K562 (cell line): ENCODE measurements around the gene EXOC4.

ENCODE experiments used
- CBX5 ChIP-seq: IDR thresholded peaks from 2 replicates; pipeline ENCODE4 v1.6.1; 2014; ENCODE audit warnings: low read depth, borderline replicate concordance
- CTCF ChIP-seq, 3 experiments: IDR thresholded peaks in 2 of 3; conservative IDR thresholded peaks in 1 of 3; 2 replicates each; pipeline ENCODE4 v1.5.1; 2011 to 2012; ENCODE audit warnings: low read length in 3 of 3, mild to moderate bottlenecking in 3 of 3, control low read depth in 2 of 3, improper control_type of control experiment in 1 of 3, inconsistent platforms in 1 of 3, low read depth in 1 of 3, mixed read lengths in 1 of 3, moderate library complexity in 1 of 3; ENCODE audit not compliant: insufficient read depth in 2 of 3
- ELK1 ChIP-seq: sonication (generic); formaldehyde crosslinking; IDR thresholded peaks from 2 replicates; pipeline ENCODE4 v1.8.1; 2022; ENCODE audit warnings: missing genetic modification reagents
- EZH2 ChIP-seq: IDR thresholded peaks from 2 replicates; pipeline ENCODE4 v1.6.1; 2012; ENCODE audit warnings: low read depth, mild to moderate bottlenecking, inconsistent platforms, low read length, borderline replicate concordance
- PML ChIP-seq: IDR thresholded peaks from 2 replicates; pipeline ENCODE4 v1.6.1; 2012; ENCODE audit warnings: low read length, inconsistent platforms
- PTBP1 ChIP-seq: fragments of 200-400 bp; formaldehyde crosslinking; IDR thresholded peaks from 2 replicates; pipeline ENCODE4 v1.6.1; 2017; ENCODE audit warnings: low read depth, low read length
- SMARCE1 ChIP-seq: fragments of 450-650 bp; IDR thresholded peaks from 2 replicates; pipeline ENCODE4 v1.7.1; 2016; ENCODE audit warnings: mild to moderate bottlenecking
- ZHX1 ChIP-seq: fragments of 150-350 bp; conservative IDR thresholded peaks from 2 replicates; pipeline ENCODE4 v1.6.1; 2014; ENCODE audit warnings: low read length

- TF ChIP-seq CBX5 (no peak), ZHX1 (no peak), EZH2 (no peak), ELK1 (CRISPR knock-in tag) (no peak), PTBP1 (no peak), CTCF (IDR thresholded peaks at IDR 0.05 in 2 of 3, conservative IDR thresholded peaks at IDR 0.05 in 1 of 3; ENCODE audit: insufficient read depth in 2 of 3, low read depth in 1 of 3, low read length in 3 of 3) (no peak), PML (no peak), SMARCE1 (no peak)
These were observed 319.2 kb downstream of the EXOC4 start for GRCh38 chr7:133572087-133572486.
